ENCODE measurements around the gene KCNIP3.

KCNIP3 gene

DNA sequence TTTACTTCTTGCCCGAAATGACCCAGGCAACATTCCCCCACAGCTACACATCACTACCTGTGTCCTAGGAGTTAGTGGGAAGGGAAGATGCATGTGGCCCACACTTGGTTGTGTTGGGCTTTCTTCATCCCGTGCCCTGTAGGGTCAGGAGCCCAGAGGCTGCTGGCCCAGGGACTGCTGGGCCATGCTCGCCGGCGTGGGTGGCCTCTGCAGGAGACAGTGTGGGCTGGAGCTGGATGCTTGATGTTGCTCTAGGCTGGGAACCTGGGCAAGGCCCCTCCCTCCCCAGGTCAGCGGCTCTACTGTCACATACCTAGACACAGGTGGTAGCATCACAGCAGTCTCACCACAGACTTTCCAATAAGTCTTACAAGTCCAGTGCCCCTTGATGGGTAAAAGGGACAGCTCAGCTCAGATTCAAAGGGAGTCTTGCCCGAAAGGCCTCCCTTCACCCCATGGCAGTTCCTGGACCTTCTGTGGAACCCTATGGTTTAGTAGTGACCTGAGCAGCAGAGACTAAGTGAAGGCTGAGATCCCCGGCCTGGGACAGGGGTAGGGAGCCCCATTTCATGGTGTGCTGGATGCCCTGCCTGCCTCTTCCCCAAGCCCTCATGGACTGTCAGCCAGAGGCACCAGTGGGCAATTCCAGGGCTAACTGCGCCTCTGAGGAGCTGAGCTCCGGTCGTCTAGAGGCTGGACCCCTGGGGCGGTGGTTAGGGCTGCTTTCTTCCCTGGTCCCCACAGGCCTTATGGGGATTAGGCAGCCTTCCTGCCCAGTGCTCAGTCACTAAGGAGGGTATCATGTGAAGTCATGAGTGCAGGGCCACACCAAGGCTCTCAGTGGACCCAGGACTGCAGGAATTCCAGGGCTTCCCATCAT is 59.9 kb downstream of the KCNIP3 start:
- H3K4me1 ChIP-seq (ENCODE audit: insufficient read depth, low read length) = no peaks in the 10 kb centered on the region
- no peaks in the 10 kb centered on the region; the same call in 1 of the 2 replicates for H4K20me1 ChIP-seq (ENCODE audit: insufficient read depth, low read length)
- H3K27ac ChIP-seq (ENCODE audit: low read length) = no peak overlapping the region
- no peak overlapping the region for H3K9ac ChIP-seq (ENCODE audit: low read depth, low read length)
- H2AFZ ChIP-seq (ENCODE audit: low read depth, low read length) = no peak overlapping the region
- no peak overlapping the region for H3K4me2 ChIP-seq (ENCODE audit: insufficient read depth, low read length)
- H3K27me3 ChIP-seq (ENCODE audit: insufficient read depth, low read length, poor library complexity) = no peaks in the 10 kb centered on the region
- TF ChIP-seq EZH2 (IDR thresholded peaks at IDR 0.05; ENCODE audit: borderline replicate concordance, low read depth, low read length, severe bottlenecking) = no peak
- TF ChIP-seq, protein P1, sequence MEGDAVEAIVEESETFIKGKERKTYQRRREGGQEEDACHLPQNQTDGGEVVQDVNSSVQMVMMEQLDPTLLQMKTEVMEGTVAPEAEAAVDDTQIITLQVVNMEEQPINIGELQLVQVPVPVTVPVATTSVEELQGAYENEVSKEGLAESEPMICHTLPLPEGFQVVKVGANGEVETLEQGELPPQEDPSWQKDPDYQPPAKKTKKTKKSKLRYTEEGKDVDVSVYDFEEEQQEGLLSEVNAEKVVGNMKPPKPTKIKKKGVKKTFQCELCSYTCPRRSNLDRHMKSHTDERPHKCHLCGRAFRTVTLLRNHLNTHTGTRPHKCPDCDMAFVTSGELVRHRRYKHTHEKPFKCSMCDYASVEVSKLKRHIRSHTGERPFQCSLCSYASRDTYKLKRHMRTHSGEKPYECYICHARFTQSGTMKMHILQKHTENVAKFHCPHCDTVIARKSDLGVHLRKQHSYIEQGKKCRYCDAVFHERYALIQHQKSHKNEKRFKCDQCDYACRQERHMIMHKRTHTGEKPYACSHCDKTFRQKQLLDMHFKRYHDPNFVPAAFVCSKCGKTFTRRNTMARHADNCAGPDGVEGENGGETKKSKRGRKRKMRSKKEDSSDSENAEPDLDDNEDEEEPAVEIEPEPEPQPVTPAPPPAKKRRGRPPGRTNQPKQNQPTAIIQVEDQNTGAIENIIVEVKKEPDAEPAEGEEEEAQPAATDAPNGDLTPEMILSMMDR (IDR thresholded peaks at IDR 0.05; ENCODE audit: borderline replicate concordance, extremely low read depth, low read length, poor library complexity, severe bottlenecking) = no peak
- no peaks in the 10 kb centered on the region for H3K79me2 ChIP-seq (ENCODE audit: insufficient read depth, low read length)
- H3K9me3 ChIP-seq (ENCODE audit: insufficient read depth, low read length, severe bottlenecking) = no peaks in the 10 kb centered on the region
- ATAC-seq (ENCODE audit: insufficient read depth, low read depth) (no peak), DNase-seq (no peak)
- no peak overlapping the region for H3K4me3 ChIP-seq (ENCODE audit: low read depth in 1 of 2, low read length in 2 of 2)
- no peaks in the 10 kb centered on the region for H3K36me3 ChIP-seq (ENCODE audit: insufficient read depth, low read length)

DNA sequence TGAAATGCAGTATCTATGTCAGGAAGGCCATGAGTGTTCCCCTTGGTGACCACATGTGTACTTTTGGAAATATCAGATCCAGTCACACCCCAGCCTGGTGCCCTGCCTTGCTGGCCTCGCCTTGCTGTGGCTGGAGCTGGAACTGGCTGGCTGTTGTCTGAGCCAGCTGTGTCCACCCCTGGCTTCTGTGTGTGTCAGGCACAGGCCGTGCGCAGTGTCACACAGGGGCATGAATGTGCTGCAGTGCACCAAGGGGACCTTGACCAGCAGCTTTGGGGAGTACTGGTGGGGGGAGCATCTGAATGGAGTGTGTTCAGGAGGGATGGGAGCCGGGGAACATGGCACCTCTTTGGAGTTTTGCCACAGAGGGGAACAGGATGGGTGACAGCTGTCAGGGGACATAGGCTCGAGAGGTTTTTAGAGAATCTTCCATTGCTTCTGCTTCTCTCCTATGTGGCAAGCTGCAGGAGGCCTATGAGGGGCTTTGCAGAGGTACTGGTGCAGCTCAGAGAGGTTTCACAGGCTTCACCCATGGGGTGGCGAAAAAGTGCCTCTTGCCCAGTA is 60.7 kb downstream of the KCNIP3 start:
- Histone ChIP-seq H3K9ac (ENCODE audit: low read depth, low read length) (no peak overlapping the region), H3K36me3 (ENCODE audit: insufficient read depth, low read length) (no peaks in the 10 kb centered on the region)

DNA sequence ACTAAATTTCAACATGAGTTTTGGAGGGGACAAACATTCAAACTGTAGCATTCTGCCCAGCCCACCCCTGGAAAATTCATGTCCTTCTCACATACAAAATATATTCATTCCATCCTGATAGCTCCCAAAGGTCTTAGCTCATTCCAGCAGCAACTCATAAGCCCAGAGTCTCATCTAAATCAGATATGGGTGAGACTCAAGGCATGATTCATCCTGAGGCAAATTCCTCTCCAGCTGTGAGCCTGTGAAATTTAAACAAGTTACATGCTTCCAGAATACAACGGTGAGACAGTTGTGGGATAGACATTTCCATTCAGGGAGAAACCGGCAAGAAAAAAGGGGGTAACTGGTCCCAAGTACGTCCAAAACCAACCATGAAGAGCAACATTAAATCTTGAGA is 61.9 kb downstream of the KCNIP3 start:
- H3K4me2 ChIP-seq (ENCODE audit: insufficient read depth, low read length) = no peak overlapping the region
- H3K9ac ChIP-seq (ENCODE audit: low read depth, low read length) = no peak overlapping the region
- no peaks in the 10 kb centered on the region for H3K9me3 ChIP-seq (ENCODE audit: insufficient read depth, low read length, severe bottlenecking)
- no peaks in the 10 kb centered on the region for H3K79me2 ChIP-seq (ENCODE audit: insufficient read depth, low read length)
- H3K36me3 ChIP-seq (ENCODE audit: insufficient read depth, low read length) = no peaks in the 10 kb centered on the region
- H3K27me3 ChIP-seq (ENCODE audit: insufficient read depth, low read length, poor library complexity) = no peaks in the 10 kb centered on the region
- TF ChIP-seq EZH2 (IDR thresholded peaks at IDR 0.05; ENCODE audit: borderline replicate concordance, low read depth, low read length, severe bottlenecking) = no peak
- TF ChIP-seq, protein P1 (IDR thresholded peaks at IDR 0.05; ENCODE audit: borderline replicate concordance, extremely low read depth, low read length, poor library complexity, severe bottlenecking) = no peak
- no peak overlapping the region for H3K4me3 ChIP-seq (ENCODE audit: low read depth in 1 of 2, low read length in 2 of 2)
- H2AFZ ChIP-seq (ENCODE audit: low read depth, low read length) = no peak overlapping the region
- no peaks in the 10 kb centered on the region; the same call in 1 of the 2 replicates for H4K20me1 ChIP-seq (ENCODE audit: insufficient read depth, low read length)
- no peak overlapping the region for H3K27ac ChIP-seq (ENCODE audit: low read length)
- no peak for DNase-seq
- no peaks in the 10 kb centered on the region for H3K4me1 ChIP-seq (ENCODE audit: insufficient read depth, low read length)
- ATAC-seq (ENCODE audit: insufficient read depth, low read depth) = no peak

More for the DNA sequence above, 60.7 kb downstream of the KCNIP3 start:
- no peak for TF ChIP-seq EZH2 (IDR thresholded peaks at IDR 0.05; ENCODE audit: borderline replicate concordance, low read depth, low read length, severe bottlenecking)
- TF ChIP-seq, protein P1 (IDR thresholded peaks at IDR 0.05; ENCODE audit: borderline replicate concordance, extremely low read depth, low read length, poor library complexity, severe bottlenecking) = no peak
- no peak overlapping the region for H2AFZ ChIP-seq (ENCODE audit: low read depth, low read length)
- no peak overlapping the region for H3K4me2 ChIP-seq (ENCODE audit: insufficient read depth, low read length)
- no peak overlapping the region for H3K27ac ChIP-seq (ENCODE audit: low read length)
- no peaks in the 10 kb centered on the region for H3K4me1 ChIP-seq (ENCODE audit: insufficient read depth, low read length)
- ATAC-seq (ENCODE audit: insufficient read depth, low read depth) (no peak), DNase-seq (no peak)
- H3K4me3 ChIP-seq (ENCODE audit: low read depth in 1 of 2, low read length in 2 of 2) = no peak overlapping the region
- no peaks in the 10 kb centered on the region for H3K79me2 ChIP-seq (ENCODE audit: insufficient read depth, low read length)
- no peaks in the 10 kb centered on the region; the same call in 1 of the 2 replicates for H4K20me1 ChIP-seq (ENCODE audit: insufficient read depth, low read length)
- H3K9me3 ChIP-seq (ENCODE audit: insufficient read depth, low read length, severe bottlenecking) = no peaks in the 10 kb centered on the region
- no peaks in the 10 kb centered on the region for H3K27me3 ChIP-seq (ENCODE audit: insufficient read depth, low read length, poor library complexity)
